Parathyroid adenoma (tissue), 2 donors: ENCODE results near the gene SORD.
"Not testable (repeated sequence)": the region's sequence is repeated elsewhere in the genome, so short reads cannot be mapped to it uniquely, and the experiment has no call there.

ENCODE experiments used
- H2AFZ ChIP-seq: fragments of 300-600 bp; sonication (generic); one replicate; pipeline ENCODE4 v1.7.0; 2017; ENCODE audit warnings: antibody characterized with exemption, mild to moderate bottlenecking
- H3K27ac ChIP-seq: fragments of 300-600 bp; sonication (generic); one replicate; pipeline ENCODE4 v1.7.0; 2017
- H3K27me3 ChIP-seq: fragments of 300-600 bp; sonication (generic); one replicate; pipeline ENCODE4 v1.7.0; 2017; ENCODE audit warnings: low read length; ENCODE audit not compliant: control insufficient read depth, insufficient read depth
- H3K36me3 ChIP-seq: fragments of 300-600 bp; sonication (generic); one replicate; pipeline ENCODE4 v1.7.0; 2017; ENCODE audit warnings: low read length; ENCODE audit not compliant: control insufficient read depth, insufficient read depth
- H3K4me1 ChIP-seq: fragments of 300-600 bp; sonication (generic); one replicate; pipeline ENCODE4 v1.7.0; 2017; ENCODE audit warnings: control low read depth
- H3K4me2 ChIP-seq: fragments of 300-600 bp; sonication (generic); one replicate; pipeline ENCODE4 v1.7.0; 2017; ENCODE audit warnings: low read length
- H3K4me3 ChIP-seq: fragments of 300-600 bp; sonication (generic); one replicate; pipeline ENCODE4 v1.7.0; 2017; ENCODE audit warnings: low read depth, low read length
- H3K79me2 ChIP-seq: fragments of 300-600 bp; sonication (generic); one replicate; pipeline ENCODE4 v1.7.0; 2017; ENCODE audit warnings: control low read depth
- H3K9ac ChIP-seq: fragments of 300-600 bp; sonication (generic); one replicate; pipeline ENCODE4 v1.7.0; 2017; ENCODE audit warnings: mild to moderate bottlenecking
- H3K9me3 ChIP-seq: fragments of 300-600 bp; sonication (generic); one replicate; pipeline ENCODE4 v1.7.0; 2017; ENCODE audit warnings: low read length; ENCODE audit not compliant: control insufficient read depth
- CTCF ChIP-seq: fragments of 300-600 bp; sonication (generic); IDR thresholded peaks from one replicate; pipeline ENCODE4 v1.7.0; 2017; ENCODE audit warnings: antibody characterized with exemption, mild to moderate bottlenecking
- donor health status: primary hyperparathyroidism.

The SORD gene

DNA sequence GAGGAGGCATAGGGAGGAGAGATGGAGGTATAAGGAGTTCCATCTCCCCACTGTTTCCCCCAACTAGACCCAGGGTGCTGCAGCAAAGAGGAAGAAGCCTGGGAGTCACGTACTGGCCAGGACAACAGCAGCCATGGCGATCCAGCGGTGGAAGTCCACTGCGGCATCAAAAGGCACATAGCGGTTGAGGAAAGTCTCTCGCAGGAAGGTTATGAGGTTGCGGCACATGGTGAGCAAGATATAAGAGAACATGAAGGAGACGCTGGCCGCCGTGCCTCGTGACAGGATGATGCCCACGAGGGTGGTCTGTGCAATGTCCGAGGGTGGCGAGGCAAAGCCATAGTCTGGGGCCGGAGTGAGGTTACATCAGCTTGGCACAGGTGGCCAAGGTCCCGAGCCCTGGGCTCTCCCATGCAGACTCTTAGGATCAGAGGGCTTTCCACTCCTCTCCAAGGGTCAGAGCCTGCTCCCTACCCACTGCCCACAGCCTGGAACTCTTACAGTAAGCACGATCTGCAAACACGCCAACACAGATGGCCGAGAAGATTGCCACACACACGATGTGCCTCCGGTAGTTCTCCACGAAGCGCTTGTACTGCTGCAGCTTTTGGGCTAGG, 76.7 kb downstream of the SORD start:
- Histone ChIP-seq H3K27ac (no peak overlapping the region), H3K4me1 (no peaks in the 10 kb centered on the region), H3K36me3 (no peaks in the 10 kb centered on the region), H3K9ac (no peak overlapping the region), H3K79me2 (no peaks in the 10 kb centered on the region), H3K4me2 (no peak overlapping the region), H3K27me3 (no peaks in the 10 kb centered on the region), H3K9me3 (no peaks in the 10 kb centered on the region), H2AFZ (no peak overlapping the region), H3K4me3 (no peak overlapping the region)
- no peak for TF ChIP-seq CTCF

- Histone ChIP-seq H3K36me3 (no peaks in the 10 kb centered on the region), H3K4me1 (no peaks in the 10 kb centered on the region), H3K4me2 (no peak overlapping the region), H3K27me3 (no peaks in the 10 kb centered on the region), H3K4me3 (no peak overlapping the region), H3K79me2 (no peaks in the 10 kb centered on the region), H3K9ac (no peak overlapping the region), H3K9me3 (no peaks in the 10 kb centered on the region), H3K27ac (no peak overlapping the region), H2AFZ (no peak overlapping the region)
- TF ChIP-seq CTCF: no peak
These were observed 78.1 kb downstream of the SORD start for GRCh38 chr15:45100884-45101625.

DNA sequence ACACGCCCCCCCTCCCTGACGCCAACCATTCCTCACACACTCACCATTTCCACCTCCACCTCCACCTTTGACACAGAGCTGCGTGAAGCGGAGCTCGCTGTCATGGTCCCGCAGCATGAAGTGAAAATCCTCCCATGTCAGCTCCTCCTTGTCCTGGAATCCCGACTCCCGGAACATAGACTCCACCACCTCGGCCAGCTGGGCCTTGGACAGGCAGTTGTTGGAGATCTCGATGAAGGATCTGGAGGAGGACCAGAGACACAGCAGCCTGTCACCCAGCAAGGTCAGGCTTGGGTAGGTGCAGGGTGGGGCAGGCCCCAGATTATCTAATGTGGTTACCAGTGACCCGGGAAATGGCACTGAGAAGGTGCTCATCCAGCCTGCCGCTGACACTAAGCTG, 78.8 kb downstream of the SORD start:
- Histone ChIP-seq H3K4me1 (no peaks in the 10 kb centered on the region), H3K27ac (no peak overlapping the region), H3K9ac (no peak overlapping the region), H3K36me3 (no peaks in the 10 kb centered on the region), H3K4me2 (no peak overlapping the region), H2AFZ (no peak overlapping the region), H3K79me2 (no peaks in the 10 kb centered on the region), H3K27me3 (no peaks in the 10 kb centered on the region), H3K9me3 (no peaks in the 10 kb centered on the region), H3K4me3 (no peak overlapping the region)
- TF ChIP-seq CTCF: no peak

- TF ChIP-seq CTCF: no peak
- Histone ChIP-seq H3K9ac (no peak overlapping the region), H3K4me1 (no peaks in the 10 kb centered on the region), H3K9me3 (no peaks in the 10 kb centered on the region), H3K79me2 (no peaks in the 10 kb centered on the region), H2AFZ (no peak overlapping the region), H3K4me3 (no peak overlapping the region), H3K36me3 (no peaks in the 10 kb centered on the region), H3K27me3 (no peaks in the 10 kb centered on the region), H3K27ac (no peak overlapping the region), H3K4me2 (no peak overlapping the region)
These were observed 79.2 kb downstream of the SORD start for GRCh38 chr15:45102226-45102625.

GRCh38 chr15:45104170-45104569, 81.2 kb downstream of the SORD start:
- not testable (repeated sequence) for H3K27me3 ChIP-seq, H3K9ac ChIP-seq, H3K9me3 ChIP-seq, H3K4me3 ChIP-seq, H3K4me2 ChIP-seq, H3K4me1 ChIP-seq, H3K79me2 ChIP-seq, H3K36me3 ChIP-seq, H2AFZ ChIP-seq, H3K27ac ChIP-seq
